Keratinocyte (primary cell): ENCODE data around the gene SLF1. TPM values are rescaled to one million over a fixed set of nuclear protein-coding genes. Genes with fewer than 3 reads are reported as not detected.

Source experiments
- DNase-seq: peaks from one replicate; pipeline ENCODE4 v3.0.0-alpha.2; 2011; ENCODE audit warnings: low read depth, missing footprints, low spot score
- FAIRE-seq: peaks from 2 replicates; lab custom pipeline; 2011; peaks lifted over from hg19 to GRCh38; lab: Jason Lieb, UNC
- H2AFZ ChIP-seq: 2 replicates; pipeline ENCODE4 v1.6.0; 2012; ENCODE audit warnings: low read length, control low read depth, inconsistent platforms; ENCODE audit not compliant: control insufficient read depth
- H3K27ac ChIP-seq: 2 replicates; pipeline ENCODE4 v1.5.1; 2011; ENCODE audit warnings: low read length; ENCODE audit not compliant: control insufficient read depth, insufficient read depth
- H3K27me3 ChIP-seq: 3 replicates; pipeline ENCODE4 v1.6.0; 2011; ENCODE audit warnings: low read length; ENCODE audit not compliant: control insufficient read depth, insufficient read depth; ENCODE audit errors: extremely low read depth
- H3K36me3 ChIP-seq, 2 experiments: 2 replicates in 1 of 2; 3 replicates in 1 of 2; pipeline ENCODE4 v1.5.1; 2011; ENCODE audit warnings: low read length in 2 of 2, mild to moderate bottlenecking in 1 of 2; ENCODE audit not compliant: control insufficient read depth in 2 of 2, insufficient read depth in 2 of 2; ENCODE audit errors: extremely low read depth in 1 of 2
- H3K4me1 ChIP-seq: 3 replicates; pipeline ENCODE4 v1.5.1; 2011; ENCODE audit warnings: low read length; ENCODE audit not compliant: control insufficient read depth, insufficient read depth; ENCODE audit errors: extremely low read depth
- H3K4me2 ChIP-seq: 3 replicates; pipeline ENCODE4 v1.6.0; 2011; ENCODE audit warnings: low read depth, low read length; ENCODE audit not compliant: control insufficient read depth, insufficient read depth; ENCODE audit errors: extremely low read depth
- H3K4me3 ChIP-seq, 3 experiments: fragments of 200-600 bp in 1 of 3; sonication (generic) in 1 of 3; 2 replicates in 2 of 3; 3 replicates in 1 of 3; pipeline ENCODE4 v1.5.1; 2011 to 2016; ENCODE audit warnings: low read length in 3 of 3, mild to moderate bottlenecking in 3 of 3, control low read depth in 2 of 3, inconsistent platforms in 1 of 3, low read depth in 1 of 3, mixed read lengths in 1 of 3, mixed run types in 1 of 3, moderate library complexity in 1 of 3; ENCODE audit not compliant: control insufficient read depth in 2 of 3, insufficient read depth in 2 of 3; ENCODE audit errors: extremely low read depth in 1 of 3
- H3K79me2 ChIP-seq: 2 replicates; pipeline ENCODE4 v1.6.0; 2012; ENCODE audit warnings: low read length; ENCODE audit not compliant: control insufficient read depth, insufficient read depth
- H3K9ac ChIP-seq: 3 replicates; pipeline ENCODE4 v1.6.0; 2011; ENCODE audit warnings: low read length; ENCODE audit not compliant: control insufficient read depth, insufficient read depth; ENCODE audit errors: extremely low read depth
- H3K9me1 ChIP-seq: 3 replicates; pipeline ENCODE4 v1.6.0; 2011; ENCODE audit warnings: low read length; ENCODE audit not compliant: control insufficient read depth, insufficient read depth; ENCODE audit errors: extremely low read depth
- H3K9me3 ChIP-seq: 2 replicates; pipeline ENCODE4 v1.5.1; 2012; ENCODE audit warnings: low read depth, low read length; ENCODE audit not compliant: control insufficient read depth
- H4K20me1 ChIP-seq: 3 replicates; pipeline ENCODE4 v1.6.0; 2011; ENCODE audit warnings: low read length; ENCODE audit not compliant: control insufficient read depth, insufficient read depth; ENCODE audit errors: extremely low read depth
- CTCF ChIP-seq, 3 experiments: IDR thresholded peaks in 1 of 3; conservative IDR thresholded peaks in 1 of 3; optimal IDR thresholded peaks in 1 of 3; 2 replicates in 2 of 3; 3 replicates in 1 of 3; pipeline versions ENCODE3 to v1.5.1; 2011; ENCODE audit warnings: low read length in 3 of 3, mild to moderate bottlenecking in 3 of 3, moderate library complexity in 2 of 3, control low read depth in 1 of 3, inconsistent platforms in 1 of 3; ENCODE audit not compliant: insufficient read depth in 2 of 3; ENCODE audit errors: extremely low read depth in 1 of 3
- EZH2 ChIP-seq: IDR thresholded peaks from one replicate; pipeline ENCODE4 v1.6.1; 2012; ENCODE audit warnings: inconsistent platforms, mild to moderate bottlenecking, low read length, moderate library complexity
- dilution Hi-C: fragments of 300-500 bp; cut with MboI; formaldehyde crosslinking; loops from one replicate; pipeline ENCODE4 v1.7.0; 2020; ENCODE audit warnings: low sequenced_read_pairs; ENCODE audit not compliant: extremely low pct_ligation_motif_present
- polyA plus RNA-seq, 5 experiments: library from polyadenylated mRNA; depleted of rRNA in 3 of 5; stranded (reverse) in 3 of 5; stranded (forward) in 1 of 5; unstranded in 1 of 5; fragments of >200 nt; gene quantifications; 1 replicate in 1 of 5; 2 replicates in 3 of 5; 3 replicates in 1 of 5; pipeline versions ENCODE4 v1.2.1 to v1.2.3, GENCODE V29; 2011 to 2012; ENCODE audit warnings: missing spikeins in 2 of 5, low read depth in 1 of 5, low replicate concordance in 1 of 5

The SLF1 gene
- polyA plus RNA-seq, 1 donor (not counting 4 experiments of a cell fraction or from before 2014, with no cell fraction given): 7.0 TPM

GRCh38 chr5:94661086-94661485 is 42.6 kb downstream of the SLF1 start:
- Histone ChIP-seq H3K4me2 (no peak overlapping the region), H3K36me3 (no peaks in the 10 kb centered on the region), H3K27ac (no peak overlapping the region), H3K79me2 (peaks cover 6% of the 10 kb centered on the region), H2AFZ (no peak overlapping the region), H4K20me1 (no peaks in the 10 kb centered on the region), H3K27me3 (no peaks in the 10 kb centered on the region), H3K4me1 (no peaks in the 10 kb centered on the region), H3K9ac (no peak overlapping the region), H3K4me3 (no peak overlapping the region), H3K9me1 (no peaks in the 10 kb centered on the region), H3K9me3 (no peaks in the 10 kb centered on the region)
- dilution Hi-C loops: no loop called here
- no peak for DNase-seq
- TF ChIP-seq CTCF (optimal IDR thresholded peaks at IDR 0.05 in 1 of 3, IDR thresholded peaks at IDR 0.05 in 1 of 3, conservative IDR thresholded peaks at IDR 0.05 in 1 of 3; ENCODE audit: extremely low read depth in 1 of 3, insufficient read depth in 2 of 3, low read length in 3 of 3): no peak
- TF ChIP-seq EZH2: no peak
- FAIRE-seq: no peak

- Histone ChIP-seq H3K9me3 (no peaks in the 10 kb centered on the region), H2AFZ (no peak overlapping the region), H4K20me1 (no peaks in the 10 kb centered on the region), H3K36me3 (no peaks in the 10 kb centered on the region), H3K4me3 (no peak overlapping the region), H3K4me2 (no peak overlapping the region), H3K9me1 (no peaks in the 10 kb centered on the region), H3K4me1 (no peaks in the 10 kb centered on the region), H3K79me2 (no peaks in the 10 kb centered on the region), H3K27me3 (no peaks in the 10 kb centered on the region), H3K9ac (no peak overlapping the region), H3K27ac (no peak overlapping the region)
- DNase-seq (no peak), FAIRE-seq (no peak)
- dilution Hi-C loops: no loop called here
- TF ChIP-seq EZH2 (no peak), CTCF (optimal IDR thresholded peaks at IDR 0.05 in 1 of 3, IDR thresholded peaks at IDR 0.05 in 1 of 3, conservative IDR thresholded peaks at IDR 0.05 in 1 of 3; ENCODE audit: extremely low read depth in 1 of 3, insufficient read depth in 2 of 3, low read length in 3 of 3) (no peak)
Measured at GRCh38 chr5:94667937-94668336, 49.5 kb downstream of the SLF1 start.
